Stimulated activated CD8-positive, alpha-beta memory T cell treated with anti-CD3 and anti-CD28 coated beads, Interleukin-12 subunit alpha, Interleukin-12 subunit beta, amount 100 ng/mL, for 4 hours (primary cell): Measurements from ENCODE around the gene U2AF2.

Experiments used
- DNase-seq: peaks from one replicate; pipeline ENCODE4 v3.0.0-alpha.2; 2020; ENCODE audit warnings: low read depth

U2AF2 gene

GRCh38 chr19:55621673-55622231, 33.1 kb upstream of the U2AF2 start:
- no peak for DNase-seq

- DNase-seq = no peak
Observed at GRCh38 chr19:55622242-55622969, 32.4 kb upstream of the U2AF2 start.

DNA sequence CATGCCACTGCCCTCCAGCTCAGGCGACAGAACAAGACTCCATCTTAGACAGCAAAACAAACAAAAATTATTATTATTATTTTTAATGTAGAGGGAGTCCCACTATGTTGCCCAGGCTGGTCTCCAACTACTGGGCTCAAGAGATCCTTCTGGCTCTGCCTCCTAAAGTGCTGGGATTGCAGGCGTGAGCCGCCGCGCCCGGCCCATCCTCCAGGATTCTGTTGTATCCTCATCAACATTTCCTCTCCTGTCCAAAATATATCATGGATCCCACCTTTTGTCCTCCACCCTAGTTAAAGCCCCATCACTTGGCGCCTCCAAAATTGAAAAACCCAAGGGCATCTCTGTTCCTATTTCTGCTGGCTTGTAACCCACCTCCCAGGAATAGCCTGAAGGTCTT, 31.7 kb upstream of the U2AF2 start:
- no peak for DNase-seq

DNA sequence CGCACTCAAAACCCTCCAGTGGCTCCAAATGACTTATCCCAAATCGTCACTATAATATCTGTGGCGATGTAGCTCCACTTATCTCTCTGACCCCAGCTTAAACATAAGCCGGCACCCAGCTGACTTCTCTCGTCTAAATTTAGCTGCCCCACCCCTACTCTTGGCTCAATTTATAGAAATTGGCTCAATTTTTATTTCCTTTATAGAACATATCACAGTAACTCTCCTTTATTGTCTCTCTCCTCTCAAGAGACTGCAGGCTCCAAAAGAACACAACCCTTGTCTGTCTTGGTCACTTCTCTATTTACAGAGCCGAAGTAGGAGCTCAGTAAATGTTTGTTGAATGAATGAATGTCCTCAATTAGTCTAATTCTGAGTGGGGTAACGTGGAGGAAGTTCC, 31.3 kb upstream of the U2AF2 start:
- no peak for DNase-seq

DNA sequence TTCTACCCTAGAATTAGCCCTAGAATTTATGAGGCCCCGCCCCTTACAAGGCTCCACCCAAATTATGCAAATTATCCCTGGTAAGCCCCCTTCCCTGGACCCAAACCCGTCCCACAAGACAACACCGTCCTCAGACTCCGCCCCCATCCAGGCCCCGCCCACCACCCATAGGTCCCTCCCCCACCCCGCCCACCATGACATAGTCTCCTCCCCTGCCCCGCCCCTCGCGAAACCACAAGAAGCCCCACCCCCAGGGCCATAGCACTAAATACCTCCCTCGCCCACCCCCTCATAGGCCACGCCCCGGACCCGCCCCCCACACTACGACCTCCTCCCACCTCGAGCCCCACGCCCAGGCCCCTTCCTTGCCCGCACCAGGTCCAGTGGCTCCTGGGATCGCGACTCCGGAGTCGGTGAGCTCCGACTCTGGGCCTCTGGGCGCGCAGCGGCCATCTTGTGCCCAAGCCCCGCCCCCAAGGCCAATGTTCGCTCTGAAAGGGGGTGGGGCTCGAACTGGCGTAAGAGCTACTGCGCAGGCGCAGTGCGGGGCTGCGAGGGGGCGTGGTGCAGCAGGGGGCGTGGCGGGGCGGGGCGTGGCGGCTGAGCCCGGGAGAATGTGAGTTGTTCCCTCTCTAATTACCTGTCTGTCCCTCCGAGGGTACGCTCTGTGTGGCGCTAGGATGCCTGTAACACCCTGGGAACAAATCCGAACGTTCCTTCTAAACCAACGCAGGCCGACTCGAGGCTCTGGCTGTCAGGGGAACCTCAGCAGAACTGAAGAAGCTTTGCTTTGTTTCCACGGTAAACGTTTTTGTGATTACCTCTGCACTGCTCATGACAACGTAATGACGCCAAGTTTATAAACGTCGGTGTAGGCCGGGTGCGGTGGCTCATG, 30.5 kb upstream of the U2AF2 start, which contains the start of gene ZNF784:
Gene ZNF784, minus strand, starts transcription at position 458 of the 895 bp plus-strand sequence. Its CDS starts 5 bp downstream, at position 453.
- DNase-seq = peak; percentile 86

DNA sequence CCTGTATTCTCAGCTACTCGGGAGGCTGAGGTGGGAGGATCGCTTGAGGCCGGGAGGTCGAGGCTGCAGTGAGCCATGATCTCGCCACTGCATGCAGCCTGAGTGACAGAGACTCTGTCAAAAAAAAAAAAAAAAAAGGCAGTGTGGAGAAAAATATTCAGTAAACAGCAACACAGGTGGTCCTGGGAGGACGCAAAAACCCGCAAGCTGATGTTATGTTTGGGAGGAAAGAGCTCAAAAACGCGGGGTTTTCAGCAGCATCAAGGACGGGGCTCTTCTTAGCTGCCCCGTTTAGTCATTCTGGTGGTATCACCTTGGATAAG, 29.9 kb upstream of the U2AF2 start:
- no peak for DNase-seq

GRCh38 chr19:55626350-55626749, 28.5 kb upstream of the U2AF2 start:
- DNase-seq = no peak

- peak; percentile 50 for DNase-seq
Observed at GRCh38 chr19:55632463-55632834, 22.4 kb upstream of the U2AF2 start.

DNA sequence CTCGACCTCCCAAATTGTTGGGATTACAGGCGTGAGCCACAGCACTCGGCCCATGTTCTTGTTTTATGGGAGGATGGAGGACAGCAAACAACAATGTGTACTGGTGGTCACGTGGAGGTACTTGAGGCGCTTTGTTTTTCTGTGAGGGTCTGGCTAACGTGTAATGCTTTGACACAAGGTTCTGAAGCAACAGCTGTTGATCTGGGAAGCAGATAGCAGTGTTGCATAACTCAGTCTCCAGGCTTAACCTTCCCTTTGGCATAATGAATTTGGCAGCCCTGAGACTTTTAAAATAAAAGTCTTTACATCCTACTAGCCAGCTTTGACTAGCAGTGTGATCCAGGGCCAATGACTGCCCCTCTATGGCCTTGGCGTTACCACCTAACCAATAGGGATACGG, 21.0 kb upstream of the U2AF2 start:
- no peak for DNase-seq

GRCh38 chr19:55635334-55635717, 19.5 kb upstream of the U2AF2 start:
- DNase-seq = no peak

GRCh38 chr19:55635856-55636440, 18.9 kb upstream of the U2AF2 start:
- DNase-seq = no peak

DNA sequence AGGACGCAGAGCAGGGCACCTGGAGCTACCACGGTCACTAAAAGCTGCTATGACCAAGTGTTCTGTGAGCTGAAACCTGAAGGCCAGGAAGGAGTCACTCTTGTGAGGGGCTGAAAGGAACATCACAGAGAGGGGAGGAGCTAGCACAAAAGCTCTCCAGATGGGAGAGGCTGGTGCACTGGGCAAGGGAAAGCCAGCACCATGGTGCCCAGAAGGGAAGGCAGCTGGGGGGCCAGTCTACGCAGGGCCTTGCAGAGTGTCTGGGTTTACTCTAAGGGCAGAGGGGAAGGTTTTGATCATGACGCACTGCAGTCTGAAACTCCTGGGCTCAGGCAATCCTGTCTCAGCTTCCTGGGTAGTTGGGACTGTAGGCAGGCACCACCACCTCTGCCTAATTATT, 18.1 kb upstream of the U2AF2 start:
- no peak for DNase-seq

DNA sequence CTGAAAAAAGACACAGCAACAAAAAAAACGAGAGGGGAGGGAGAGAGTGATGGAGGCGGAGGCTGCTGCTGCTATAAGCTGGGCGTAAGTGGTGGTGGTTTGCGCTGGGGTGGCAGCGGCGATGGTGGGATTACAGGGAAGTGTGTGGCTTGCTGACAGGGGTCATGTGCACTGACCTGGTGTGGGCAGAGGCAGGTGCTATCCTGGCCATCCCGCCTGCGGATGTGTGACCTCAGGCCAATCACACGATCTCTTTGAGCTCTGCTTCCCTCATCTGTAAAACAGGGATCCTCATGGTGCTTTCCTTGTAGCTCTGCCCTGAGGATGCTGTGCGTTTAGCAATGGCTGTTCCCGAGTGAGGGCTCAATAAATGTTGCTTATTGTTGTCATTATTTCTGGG, 17.3 kb upstream of the U2AF2 start:
- DNase-seq = no peak

GRCh38 chr19:55638864-55639359, 15.9 kb upstream of the U2AF2 start:
- no peak for DNase-seq

GRCh38 chr19:55640043-55640576, 14.7 kb upstream of the U2AF2 start:
- peak; percentile 52 for DNase-seq

DNA sequence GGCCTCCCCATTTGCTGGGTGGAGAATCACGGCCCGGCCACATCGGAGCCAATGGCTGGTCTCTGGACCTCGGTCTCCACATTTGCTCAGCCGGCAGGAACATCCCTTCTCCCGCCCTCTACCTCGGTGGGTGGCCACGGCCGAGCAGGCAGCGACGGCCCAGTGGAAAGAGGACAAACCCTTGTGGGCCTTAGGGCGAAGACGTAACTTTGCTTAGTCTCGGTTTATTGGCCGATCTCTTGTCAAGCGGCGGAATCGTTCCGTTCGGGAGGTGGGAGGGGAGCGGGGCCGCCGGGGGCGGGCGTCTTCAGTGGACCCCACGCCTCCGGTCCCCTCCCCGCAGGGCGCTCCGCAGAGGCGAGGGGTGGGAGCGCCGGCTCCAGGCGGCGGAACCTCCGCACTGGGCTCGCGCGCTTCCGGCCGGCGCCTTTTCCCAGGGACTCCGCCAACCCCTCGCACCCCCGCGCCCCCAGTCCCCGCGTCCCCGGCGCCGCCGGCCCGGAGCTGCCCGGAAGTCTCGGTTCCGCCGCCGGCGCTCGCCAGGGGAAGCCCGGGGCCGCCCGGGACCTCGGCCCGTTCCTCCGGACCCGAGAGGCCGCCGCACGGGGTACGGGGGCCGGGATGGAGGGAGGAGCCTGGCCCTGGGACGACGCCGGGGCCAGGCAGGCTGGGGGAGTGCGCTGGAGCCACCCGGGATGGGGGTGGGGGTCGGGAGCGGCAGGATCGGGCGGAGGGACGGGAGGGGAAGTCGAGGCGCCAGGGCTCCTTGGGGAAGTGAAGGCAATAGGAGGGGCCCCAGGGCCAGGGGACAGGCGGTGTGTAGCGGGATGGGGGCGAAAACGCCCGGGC, 14.0 kb upstream of the U2AF2 start, which contains the start of gene ZNF580:
Gene ZNF580, plus strand, starts transcription at position 426 of the 849 bp plus-strand sequence. CDS start 1,507 bp downstream, outside the sequence.
- peak; percentile 56 for DNase-seq

DNA sequence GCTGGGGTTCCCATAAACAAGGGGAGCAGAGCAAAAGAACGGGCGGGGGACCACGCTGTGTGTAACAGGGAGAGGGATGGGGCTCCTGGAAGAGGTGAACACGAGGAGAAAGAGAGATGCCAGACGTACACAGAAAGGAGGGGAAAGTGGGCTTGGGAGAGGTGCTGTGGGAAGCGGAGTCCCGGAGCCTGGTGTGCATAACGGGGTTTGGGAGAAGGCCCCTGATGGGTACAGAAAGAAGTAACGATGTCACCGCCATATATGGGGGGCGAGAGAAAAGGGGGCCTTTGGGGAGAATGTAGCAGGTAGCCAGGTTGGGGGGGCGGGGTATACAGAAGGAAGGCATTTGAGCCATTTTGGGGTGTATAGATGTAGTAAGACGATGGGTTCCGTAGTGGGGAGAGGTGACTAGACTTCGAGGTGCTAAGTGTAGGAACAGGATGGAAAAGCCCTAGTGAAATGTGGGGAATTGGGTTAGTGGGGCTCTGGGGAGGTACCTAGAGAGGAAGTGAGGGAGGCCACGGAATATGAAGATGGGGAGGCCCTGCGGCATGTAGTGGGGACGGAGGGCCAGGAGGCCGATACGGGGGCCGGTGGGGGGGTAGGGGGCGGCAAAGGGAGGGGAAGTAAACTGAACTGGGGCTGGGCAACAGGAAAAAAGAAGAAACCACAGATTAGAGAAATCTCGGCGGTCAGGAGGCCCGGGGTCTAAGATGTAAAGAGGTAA, 13.2 kb upstream of the U2AF2 start:
- no peak for DNase-seq

- DNase-seq = no peak
Observed at GRCh38 chr19:55642153-55643002, 12.5 kb upstream of the U2AF2 start.
